GM06990 (cell line): ENCODE results near the gene AANAT.

ENCODE experiments used
- DNase-seq: peaks from one replicate; pipeline ENCODE4 v3.0.0-alpha.2; 2011; ENCODE audit not compliant: insufficient read length; ENCODE audit errors: extremely low read depth
- H3K27me3 ChIP-seq: replicated peaks from 2 replicates; pipeline ENCODE4 v1.6.0; 2011; ENCODE audit warnings: low read length; ENCODE audit not compliant: control insufficient read depth, insufficient read depth
- H3K36me3 ChIP-seq: 2 replicates; pipeline ENCODE4 v1.5.1; 2011; ENCODE audit warnings: low read length; ENCODE audit not compliant: control insufficient read depth, insufficient read depth
- H3K4me3 ChIP-seq: replicated peaks from 2 replicates; pipeline ENCODE4 v1.5.1; 2011; ENCODE audit warnings: low read depth, mild to moderate bottlenecking, control low read depth, low read length
- CTCF ChIP-seq: IDR thresholded peaks from 2 replicates; pipeline ENCODE4 v1.5.1; 2011; ENCODE audit warnings: low read length, control low read depth, mild to moderate bottlenecking, inconsistent platforms; ENCODE audit not compliant: insufficient read depth, poor library complexity, severe bottlenecking

The AANAT gene

GRCh38 chr17:76422860-76423259 is 44.5 kb upstream of the AANAT start:
- no peak for DNase-seq
- no peaks in the 10 kb centered on the region for H3K36me3 ChIP-seq
- TF ChIP-seq CTCF = no peak
- H3K4me3 ChIP-seq = no peak overlapping the region
- H3K27me3 ChIP-seq = no peaks in the 10 kb centered on the region

- no peak for TF ChIP-seq CTCF
- H3K27me3 ChIP-seq = no peaks in the 10 kb centered on the region
- no peak overlapping the region for H3K4me3 ChIP-seq
- DNase-seq = no peak
- H3K36me3 ChIP-seq = no peaks in the 10 kb centered on the region
Observed at GRCh38 chr17:76426853-76427252, 40.5 kb upstream of the AANAT start.

GRCh38 chr17:76427501-76428231 is 39.7 kb upstream of the AANAT start:
- Histone ChIP-seq H3K4me3 (no peak overlapping the region), H3K36me3 (no peaks in the 10 kb centered on the region), H3K27me3 (no peaks in the 10 kb centered on the region)
- no peak for DNase-seq
- no peak for TF ChIP-seq CTCF

GRCh38 chr17:76428511-76428910 is 38.9 kb upstream of the AANAT start:
- no peak for TF ChIP-seq CTCF
- DNase-seq = no peak
- no peak overlapping the region for H3K4me3 ChIP-seq

GRCh38 chr17:76431509-76431908 is 35.9 kb upstream of the AANAT start:
- no peak for TF ChIP-seq CTCF
- no peaks in the 10 kb centered on the region; the same call in 1 of the 2 replicates for H3K36me3 ChIP-seq
- no peak overlapping the region for H3K4me3 ChIP-seq
- no peak for DNase-seq
- no peaks in the 10 kb centered on the region for H3K27me3 ChIP-seq

More at GRCh38 chr17:76428511-76428910, 38.9 kb upstream of the AANAT start:
- H3K36me3 ChIP-seq = no peaks in the 10 kb centered on the region
- no peaks in the 10 kb centered on the region for H3K27me3 ChIP-seq

- no peaks in the 10 kb centered on the region; the same call in 1 of the 2 replicates for H3K36me3 ChIP-seq
- no peaks in the 10 kb centered on the region for H3K27me3 ChIP-seq
- DNase-seq = no peak
- TF ChIP-seq CTCF = no peak
- H3K4me3 ChIP-seq = no peak overlapping the region
Observed at GRCh38 chr17:76432004-76432403, 35.4 kb upstream of the AANAT start.
